Skin of body (tissue), 2 donors: Measurements from ENCODE around the gene CDH23. TPM values are rescaled to one million over a fixed set of nuclear protein-coding genes. Genes with fewer than 3 reads are reported as not detected.

Experiments used
- DNase-seq: peaks from one replicate; lab custom pipeline; 2025; lab: John Stamatoyannopoulos, UW
- total RNA-seq: library from RNA; depleted of rRNA; stranded (reverse); fragments of >200 nt; gene quantifications from one replicate; pipeline ENCODE4 v1.2.3, GENCODE V29; 2014

The CDH23 gene
- total RNA-seq, 1 donor from 2014 or later = 6.3 TPM

DNA sequence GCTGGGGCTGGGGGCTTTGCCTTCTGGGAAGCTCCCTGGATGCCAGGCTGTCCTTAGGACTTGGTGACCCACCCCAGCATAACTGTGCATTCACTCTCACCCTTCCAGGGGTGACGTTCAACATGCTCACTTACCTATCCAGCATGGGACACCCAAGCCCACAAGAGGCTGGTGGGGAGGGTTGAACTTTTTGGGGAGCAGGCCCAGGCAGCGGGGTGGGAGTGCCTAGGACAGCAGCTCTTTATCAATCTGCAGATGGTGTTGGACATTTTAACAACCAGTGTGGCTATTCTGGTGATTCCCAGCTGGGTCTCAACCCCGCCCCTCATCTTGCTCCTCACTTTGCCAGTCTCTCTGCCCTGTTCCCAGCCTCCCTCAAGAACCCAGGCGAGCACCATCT is 86.4 kb downstream of the CDH23 start:
- DNase-seq = no peak

DNA sequence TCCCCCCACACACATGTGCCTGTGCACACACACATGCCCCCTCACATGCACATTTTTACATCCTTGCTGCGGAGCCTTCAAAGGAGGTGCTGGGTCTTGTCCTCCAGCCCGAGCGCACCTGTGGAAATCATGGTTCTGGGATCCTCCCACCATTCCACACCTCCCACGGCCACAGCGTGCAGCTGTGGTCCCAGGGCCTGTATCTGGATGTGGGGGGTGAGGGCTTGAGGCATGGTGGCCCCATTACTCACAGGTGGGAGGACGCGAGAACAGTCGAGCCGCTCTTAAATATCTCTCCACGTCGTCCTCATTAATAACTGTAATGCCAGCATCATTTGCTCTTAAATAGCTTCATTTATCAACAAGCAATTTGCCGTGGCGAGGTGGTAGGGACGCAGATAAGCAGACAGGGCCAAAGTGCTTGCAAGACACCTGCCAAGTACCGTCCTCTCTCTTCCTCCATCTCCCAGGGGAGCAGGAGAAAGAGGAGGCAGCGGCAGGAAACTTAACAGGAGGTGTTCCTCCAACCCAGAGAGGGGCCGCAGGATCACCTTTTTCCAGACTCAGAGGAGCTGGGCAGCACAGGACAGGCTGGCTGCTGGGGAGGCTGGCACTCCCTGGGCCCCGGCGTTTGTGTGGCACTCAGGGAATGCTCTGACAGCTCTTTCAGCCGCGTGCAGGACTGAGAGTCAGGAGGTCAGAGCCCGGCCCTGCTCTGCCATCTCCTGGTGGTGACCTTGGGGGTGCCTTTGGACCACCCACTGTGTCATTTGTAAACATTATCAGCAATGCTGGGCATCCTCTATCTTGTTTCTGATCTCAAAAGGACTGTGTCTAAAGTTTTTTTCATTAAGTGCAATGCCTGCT is 87.4 kb downstream of the CDH23 start:
- no peak for DNase-seq

DNA sequence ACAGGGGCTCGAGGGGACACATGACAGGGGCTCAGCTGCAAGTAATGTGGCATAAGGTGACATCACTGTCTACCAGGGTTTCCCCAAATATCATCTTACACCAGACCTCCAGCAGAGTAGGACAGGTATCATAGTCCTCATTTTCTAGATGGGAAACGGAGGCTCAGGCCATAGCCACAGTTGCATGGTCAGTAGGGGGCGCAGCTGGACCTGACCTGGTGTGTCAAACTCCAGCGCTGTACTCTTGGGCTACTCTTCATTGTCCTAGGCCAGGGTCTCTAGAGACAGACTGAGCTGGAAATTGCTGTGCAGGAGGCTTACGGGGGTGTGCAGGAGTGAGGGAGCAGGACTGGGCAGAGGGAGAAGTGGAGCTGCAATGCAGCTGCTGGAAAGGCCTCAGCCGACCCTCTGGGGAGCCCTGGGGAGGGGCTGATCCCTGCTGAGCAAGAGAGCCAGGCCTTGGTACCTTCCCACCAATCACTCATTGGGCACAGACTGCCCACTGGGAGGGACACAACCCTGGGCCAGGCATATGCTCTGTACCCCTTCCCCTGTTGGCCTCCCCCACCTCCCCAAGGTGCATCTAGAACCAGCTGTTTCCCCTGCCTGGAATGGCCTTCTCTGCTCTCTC is 89.9 kb downstream of the CDH23 start:
- DNase-seq = no peak

DNA sequence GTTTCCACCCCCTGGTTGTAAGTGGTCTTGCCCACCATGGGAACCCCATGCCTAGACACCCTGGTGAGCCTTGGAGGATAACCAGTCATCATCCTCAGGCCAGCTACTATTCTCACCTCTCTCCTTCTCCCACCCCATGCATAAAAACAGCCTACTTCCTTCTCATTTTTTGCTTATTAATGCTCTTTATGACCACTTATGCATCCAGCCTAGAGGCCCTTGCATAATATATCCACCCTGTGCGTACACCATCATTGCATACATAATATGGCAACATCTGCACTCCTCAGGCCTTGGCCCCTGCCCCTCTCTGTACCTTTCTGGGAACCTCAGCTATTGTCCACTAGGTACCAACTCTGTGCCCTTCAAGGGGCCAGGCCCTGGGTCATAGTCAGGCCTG is 91.0 kb downstream of the CDH23 start:
- DNase-seq = no peak

DNA sequence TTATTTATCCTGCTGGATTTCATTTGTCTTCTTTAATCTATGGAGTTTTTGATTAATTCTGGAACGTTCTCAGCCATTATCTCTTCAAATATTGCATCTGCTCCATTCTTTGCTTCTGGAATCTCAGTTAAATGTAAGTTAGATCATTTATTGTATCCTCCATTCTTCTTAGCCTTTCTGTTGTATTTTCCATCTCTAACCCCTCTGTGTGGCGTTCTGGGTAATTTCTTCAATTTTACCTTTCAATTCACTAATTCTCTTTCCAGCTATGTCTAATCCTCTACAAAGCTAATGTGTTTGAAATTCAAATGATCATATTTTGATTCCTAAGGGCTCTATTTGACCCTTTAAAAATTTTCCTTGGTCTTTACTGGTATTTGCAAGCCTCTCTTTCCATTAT is 92.4 kb downstream of the CDH23 start:
- DNase-seq = no peak

DNA sequence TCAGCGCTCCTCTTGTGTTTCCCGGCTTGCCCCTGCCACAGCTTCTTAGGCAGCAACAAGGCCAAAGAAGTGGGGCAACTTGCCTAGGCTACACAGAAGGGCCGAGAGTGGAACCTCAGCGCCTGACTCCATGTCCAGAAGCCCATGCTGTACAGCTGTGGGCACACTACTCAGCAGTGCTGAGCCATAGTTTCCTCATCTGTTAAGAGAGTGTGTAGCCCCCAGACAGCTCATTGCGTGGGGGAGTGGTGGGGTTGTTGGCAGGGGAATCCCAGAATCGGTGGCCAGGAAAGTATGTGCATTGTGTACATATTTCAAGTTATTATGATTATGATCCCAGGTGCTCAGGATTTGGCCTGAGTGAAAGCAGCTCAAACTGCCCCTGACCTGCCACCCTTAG is 96.2 kb downstream of the CDH23 start:
- no peak for DNase-seq

DNA sequence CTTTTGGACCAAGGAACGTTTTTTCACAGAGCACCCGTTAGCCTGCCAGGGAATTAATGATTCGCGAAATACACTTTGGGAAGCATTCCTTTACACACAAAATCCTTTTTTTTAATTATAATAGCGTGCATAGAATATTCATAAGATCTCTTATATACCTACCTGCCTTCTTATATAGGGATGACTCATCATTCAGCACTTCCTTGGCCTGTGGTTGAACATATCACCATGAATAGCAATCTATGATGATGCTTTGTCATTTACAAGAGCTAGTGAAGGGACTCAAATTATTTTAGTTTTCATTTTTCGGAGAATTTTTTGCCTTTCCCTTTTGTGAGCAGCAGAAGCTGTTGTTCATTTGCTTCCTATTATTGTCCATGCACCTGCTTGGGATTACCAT is 97.0 kb downstream of the CDH23 start:
- DNase-seq = no peak

DNA sequence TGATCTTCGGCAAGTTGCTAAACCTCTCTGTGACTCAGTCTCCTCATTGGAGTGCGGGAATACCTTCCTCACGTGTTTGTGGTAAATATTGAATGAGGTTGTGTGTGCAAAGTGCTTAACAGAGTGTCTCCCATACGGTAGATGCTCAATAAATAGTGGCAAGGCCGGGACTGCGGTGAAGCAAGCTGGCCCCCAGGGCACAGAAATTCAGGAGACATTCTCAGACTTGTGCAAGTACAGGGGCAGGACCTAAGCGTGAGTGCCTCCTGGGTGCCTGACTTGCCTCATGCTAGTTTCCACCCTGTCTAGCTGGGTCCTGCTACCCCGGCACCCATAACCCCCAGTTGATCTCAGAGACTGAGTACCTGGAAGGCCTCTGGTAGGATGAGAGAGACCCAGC is 97.8 kb downstream of the CDH23 start:
- no peak for DNase-seq

DNA sequence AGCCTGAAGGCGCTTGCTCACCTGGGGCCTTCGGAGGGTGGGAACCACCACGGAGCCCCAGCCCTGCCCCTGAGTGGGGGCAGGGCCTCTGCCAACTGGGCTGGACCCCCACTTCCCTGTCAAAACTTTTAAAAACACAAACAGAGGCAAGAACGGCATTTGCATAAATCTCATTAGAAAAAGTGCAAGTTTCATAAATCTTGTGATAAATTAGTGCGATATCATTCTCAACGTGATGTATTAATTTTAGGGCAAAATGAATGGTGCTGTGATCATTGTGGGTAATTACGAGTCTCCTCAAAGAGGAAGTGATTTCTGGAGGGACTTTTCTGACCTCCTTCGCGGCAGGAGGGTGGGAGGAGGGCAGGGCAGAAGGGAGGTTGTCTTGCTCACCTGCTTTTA is 98.3 kb downstream of the CDH23 start:
- no peak for DNase-seq

DNA sequence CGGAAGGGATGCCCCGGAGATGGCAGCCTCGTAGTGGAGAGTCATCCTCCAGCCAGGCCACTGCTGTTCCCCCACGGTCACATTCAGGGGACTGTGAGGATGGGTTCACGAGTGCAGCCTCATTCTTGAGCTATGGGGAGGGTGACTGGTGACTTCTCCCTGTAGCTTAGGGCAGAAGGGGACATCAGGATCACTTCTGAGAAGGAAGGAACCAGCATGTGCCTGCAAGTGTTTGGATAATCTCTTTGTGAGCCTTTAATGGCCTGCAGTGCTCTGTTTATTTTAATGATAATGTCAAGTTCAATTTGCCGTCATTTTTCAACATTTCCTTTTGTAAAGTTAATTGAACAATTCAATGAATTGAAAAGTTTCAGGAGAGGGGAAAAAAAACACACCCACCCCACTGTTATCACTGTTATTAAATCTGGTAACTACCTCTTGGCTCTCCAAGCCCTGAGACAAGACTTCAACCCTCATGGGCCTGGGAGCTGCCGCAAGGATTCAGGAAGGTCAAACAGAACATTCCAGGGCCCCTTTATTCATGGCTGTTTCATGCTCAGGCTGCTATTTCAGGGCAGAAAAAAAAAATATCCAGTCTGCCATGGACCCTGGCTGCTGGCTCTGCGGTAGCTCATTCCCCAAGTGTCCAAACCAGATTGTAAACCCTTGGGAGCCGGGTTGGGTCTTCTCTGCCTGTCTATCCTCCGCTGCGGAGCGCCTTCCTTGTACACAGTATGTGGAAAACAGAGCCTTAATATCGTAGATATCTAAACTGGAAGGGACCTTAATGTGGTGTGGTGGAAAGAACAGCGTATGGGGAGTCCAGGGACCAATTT is 100.4 kb downstream of the CDH23 start:
- DNase-seq = no peak

DNA sequence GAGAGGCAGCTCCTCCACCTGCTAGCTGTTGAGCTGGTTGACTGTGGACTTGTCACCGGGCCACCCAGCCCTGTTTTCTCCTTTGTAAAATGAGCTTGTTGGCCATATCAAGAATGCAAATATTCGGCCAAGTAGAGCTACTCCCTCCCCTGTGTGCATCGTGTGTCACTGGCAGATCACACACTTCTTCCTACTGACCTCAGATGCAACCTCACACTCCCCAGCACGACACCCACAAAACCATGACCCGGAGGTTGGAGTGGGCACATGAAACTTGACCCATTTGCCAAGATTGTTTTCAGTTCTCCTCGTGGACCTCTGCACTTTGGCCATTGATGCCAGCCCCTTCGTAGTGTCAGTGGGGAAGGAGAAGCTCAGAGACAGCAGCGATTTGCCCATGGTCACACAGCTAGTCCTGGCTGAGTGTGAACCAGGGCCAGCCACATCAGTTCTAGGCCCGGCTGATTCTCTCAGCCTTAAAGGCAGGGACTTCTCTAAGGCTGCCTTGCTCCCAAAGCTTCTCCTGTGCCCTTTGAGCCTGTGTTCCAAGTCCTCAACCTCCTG is 101.1 kb downstream of the CDH23 start:
- no peak for DNase-seq

DNA sequence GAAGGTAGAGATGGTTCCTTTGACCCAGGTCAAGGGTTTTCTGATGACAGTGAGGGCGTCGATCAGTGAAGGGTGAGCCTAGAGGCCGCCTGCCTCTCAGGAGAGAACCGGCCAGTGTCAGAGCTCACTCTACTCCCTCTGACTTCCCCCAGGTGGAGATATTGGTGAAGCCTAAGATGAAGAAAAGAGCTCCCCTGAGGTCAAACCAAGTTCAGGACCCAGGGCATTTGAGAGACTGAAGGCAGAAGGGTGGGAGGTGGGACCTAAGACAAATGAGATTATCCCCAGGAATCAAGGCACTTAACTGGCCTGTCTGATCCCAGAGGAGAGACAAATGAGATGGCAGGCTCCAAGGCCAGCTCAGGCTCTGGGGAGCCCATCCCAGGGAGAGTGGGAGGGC is 104.7 kb downstream of the CDH23 start:
- no peak for DNase-seq

DNA sequence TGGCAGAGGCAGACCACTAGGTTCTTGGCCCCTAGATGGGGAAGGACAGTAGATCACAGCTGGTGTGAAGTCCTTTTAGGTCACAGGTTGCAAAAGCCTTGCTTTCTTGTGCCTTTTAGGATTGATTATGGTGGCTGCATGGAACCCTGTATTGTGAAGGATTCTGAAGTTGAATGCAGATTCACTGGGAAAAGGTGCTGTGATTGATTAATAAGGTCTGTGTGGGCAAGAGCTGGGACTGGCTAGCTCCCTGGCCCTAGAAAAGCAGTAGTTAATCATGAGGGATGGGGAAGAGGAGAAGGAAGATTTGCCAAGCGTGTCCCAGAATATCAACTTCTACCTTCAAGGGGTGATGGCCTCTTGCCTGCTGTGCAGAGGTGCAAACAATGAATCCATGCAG is 105.5 kb downstream of the CDH23 start:
- no peak for DNase-seq

DNA sequence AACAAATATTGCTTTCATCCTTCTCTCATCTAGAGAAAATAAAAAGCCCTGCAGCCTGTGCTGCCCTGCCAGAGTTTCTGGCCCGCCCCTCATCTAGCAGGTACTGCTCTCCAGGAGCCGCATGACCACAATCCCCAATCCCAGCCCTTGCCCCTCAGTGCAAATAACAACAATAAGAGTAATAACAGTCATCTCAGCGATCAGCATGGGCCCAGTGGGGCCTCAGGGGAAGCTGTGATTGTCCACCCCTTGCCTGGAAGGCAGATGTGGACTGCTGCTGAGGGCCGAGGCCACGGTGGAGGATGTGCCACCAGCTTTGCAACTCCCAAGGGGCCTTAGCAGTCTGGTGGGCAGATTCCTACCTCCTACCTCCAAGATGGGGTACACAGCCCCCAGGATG is 106.1 kb downstream of the CDH23 start:
- DNase-seq = no peak

DNA sequence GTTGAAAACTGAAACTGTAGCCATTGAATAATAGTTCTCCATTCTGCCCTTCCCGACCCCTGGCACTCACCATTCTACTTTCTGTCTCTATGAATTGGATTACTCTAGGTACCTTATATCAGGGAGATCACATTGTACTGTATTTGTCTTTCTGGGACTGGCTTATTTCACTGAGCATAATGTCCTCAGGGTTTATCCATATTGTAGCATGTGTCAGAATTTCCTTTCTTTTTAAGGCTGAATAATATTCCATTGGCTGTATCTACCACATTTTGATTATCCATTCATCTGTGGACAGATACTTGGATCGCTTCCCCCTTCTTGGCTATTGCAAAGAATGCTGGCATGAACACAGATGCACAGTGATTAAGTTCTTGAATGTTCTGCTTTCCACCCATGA is 107.4 kb downstream of the CDH23 start:
- DNase-seq = no peak

DNA sequence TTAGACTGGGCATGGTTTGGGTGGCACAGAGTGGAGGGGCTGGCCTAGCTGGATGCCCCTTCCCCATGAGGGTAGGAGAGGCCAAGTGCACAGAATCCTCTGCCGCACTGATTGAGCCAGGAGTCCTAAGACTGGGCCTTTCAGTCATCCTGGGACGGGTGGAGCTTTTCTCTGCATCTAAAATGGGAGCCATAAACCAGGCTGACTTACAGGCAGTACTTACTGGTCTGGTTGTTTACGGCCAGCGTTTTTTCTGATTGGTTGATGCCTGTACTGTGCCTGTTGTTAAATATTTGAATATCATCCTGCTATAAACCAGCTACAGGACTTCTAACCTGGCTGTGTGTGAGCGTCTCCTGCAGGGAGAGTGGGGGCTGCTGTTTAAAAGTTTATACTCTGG is 107.8 kb downstream of the CDH23 start:
- no peak for DNase-seq

DNA sequence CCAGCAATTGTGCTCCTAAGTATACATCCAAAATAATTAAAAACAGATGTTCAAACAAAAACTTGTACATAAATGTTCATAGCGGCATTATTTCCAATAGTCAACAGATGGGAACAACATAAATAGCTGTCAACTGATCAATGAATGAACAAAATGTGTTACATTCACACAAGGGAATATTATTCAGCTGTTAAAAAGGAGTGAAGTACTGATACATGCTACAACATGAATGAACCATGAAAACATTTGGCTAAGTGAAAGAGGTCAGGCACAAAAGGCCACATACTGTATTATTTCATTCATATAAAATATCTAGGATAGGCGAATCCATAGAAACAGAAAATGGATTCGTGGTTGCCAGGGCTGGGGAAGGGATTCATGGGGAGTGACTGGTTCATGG is 109.1 kb downstream of the CDH23 start:
- no peak for DNase-seq

DNA sequence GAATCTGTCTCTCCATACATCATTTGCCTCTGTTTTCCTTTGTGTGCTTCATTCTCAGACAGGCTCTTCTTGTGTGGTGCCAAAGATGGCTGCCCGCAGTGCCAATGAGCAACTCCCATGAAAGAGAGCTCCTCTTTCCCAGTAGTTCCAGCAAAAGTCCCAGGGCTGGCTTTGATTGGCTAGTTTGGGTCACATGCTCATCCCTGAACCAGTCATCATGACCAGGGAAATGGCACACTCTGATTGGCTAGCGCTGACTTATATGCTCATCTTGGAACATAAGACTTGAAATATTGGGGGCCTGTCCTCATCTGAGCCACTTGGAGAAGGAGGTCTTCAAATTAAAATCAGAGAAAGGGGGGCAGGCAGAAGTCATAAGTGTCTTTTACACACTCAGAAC is 112.7 kb downstream of the CDH23 start:
- DNase-seq = no peak

DNA sequence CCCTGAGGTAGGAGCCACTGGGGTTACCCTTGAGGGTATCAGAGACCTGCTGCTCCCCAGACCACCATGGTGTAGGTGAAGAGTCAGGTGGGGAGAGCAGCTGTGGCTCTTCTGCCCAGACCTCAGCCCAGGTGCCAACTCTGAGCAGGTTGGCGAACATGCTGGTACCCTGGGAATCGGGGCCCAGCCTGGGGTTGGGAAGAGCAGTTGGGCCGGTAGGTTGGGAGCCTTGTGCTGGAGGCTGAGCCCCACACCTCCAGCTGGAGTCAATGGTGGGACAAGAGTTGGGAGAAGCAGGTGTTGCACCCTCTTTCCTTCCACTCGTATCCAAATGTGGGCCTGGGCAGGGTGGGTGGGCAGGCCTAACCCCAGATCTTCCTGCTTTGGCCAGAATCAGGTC is 114.5 kb downstream of the CDH23 start:
- no peak for DNase-seq

DNA sequence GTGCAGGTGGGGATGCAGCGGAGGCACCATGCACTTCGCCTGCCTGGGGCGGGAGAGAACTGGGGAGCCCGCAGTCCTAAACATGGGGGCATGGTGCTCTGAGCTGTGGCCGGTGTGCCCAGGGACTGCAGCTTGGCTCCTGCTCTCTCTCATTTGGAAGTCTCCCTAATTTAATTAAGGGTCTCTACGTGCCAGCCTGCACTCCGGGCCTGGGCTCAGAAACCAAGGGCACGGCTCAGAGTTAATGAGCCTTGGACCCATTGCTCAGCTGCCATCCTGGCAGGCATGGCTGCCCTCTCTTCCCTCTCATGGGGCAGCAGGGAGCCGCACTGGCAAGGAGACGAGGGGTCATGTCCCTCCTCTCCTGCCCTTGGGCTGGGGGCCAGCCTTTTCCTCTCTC is 115.6 kb downstream of the CDH23 start:
- DNase-seq = no peak

DNA sequence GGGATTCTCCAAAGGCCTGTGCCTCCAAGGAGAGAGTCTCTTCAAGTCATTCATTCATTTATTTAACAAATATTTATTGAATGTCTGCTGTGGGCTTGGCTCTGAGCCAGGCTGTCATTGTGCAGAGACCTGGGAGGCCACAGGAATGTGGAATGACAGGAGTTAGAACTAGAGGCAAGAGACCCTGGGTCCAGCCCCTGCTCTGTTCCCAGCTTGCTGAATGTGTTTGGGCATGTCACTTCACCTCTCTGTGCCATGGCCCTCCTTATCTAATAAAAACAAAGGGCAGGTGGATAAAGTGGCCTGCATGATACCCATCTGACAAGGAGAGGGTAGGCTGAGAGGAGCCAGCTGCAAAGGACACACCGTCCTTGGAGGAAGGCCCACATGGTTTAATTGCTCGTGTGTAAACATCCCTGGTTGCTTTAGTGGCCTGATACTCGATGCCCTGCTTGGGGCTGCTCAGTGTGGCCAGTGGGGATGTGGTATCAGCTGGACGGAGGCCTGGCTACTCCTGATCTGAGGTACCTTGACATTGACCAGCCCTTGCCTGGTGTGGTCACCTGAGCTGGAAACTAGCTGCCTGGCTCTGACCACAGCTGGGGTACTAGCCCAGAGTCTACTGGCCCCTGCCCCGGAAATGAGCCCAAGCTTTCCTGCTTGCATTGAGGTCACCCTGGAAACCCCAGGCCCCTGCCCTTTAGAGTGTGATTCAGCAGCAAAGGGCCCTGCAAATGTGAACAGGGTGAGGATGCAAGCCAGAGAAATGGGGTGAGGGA is 116.2 kb downstream of the CDH23 start:
- no peak for DNase-seq
